SH-SY5Y (cell line): ENCODE data around the gene ZXDC.

Experiments
- GATA2 ChIP-seq: IDR thresholded peaks from 2 replicates; pipeline ENCODE4 v1.6.1; 2011; ENCODE audit warnings: mild to moderate bottlenecking, low read depth, low read length
- GATA3 ChIP-seq: IDR thresholded peaks from 2 replicates; pipeline ENCODE4 v1.6.1; 2011; ENCODE audit warnings: low read depth, mild to moderate bottlenecking, low read length, moderate library complexity

Gene ZXDC

DNA sequence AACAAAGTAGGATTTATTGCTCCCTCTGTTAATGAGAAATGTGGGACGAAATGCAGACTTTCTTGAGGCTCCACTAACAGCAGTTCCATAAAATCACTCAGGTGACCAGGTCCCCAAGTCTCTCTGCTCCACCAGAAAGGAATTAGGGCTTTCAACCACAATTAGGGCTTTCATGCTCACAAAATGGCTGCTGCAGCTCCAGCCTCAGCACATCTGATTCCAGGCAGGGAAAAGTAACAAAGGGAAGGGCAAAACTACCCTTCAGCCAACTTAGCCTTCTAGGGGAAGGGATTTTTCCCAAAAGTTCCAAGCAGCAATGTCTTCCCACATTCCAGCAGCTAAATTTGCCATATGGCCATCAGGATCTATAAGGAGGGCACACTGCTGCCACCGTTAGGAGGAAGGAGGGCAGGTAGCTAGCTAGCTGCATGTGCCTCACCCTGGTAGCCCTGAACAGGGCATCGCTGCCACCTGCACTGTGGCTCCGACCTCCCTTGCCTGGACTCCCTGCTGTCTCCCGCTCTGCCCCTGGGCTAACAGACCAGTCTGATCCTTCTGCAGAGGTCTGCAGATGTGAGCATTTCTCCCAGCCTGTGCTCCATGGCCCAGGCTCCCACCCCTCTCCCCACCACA lies 68.2 kb downstream of the ZXDC start:
- no peak for TF ChIP-seq GATA2
- TF ChIP-seq GATA3: no peak

GRCh38 chr3:126406389-126407296 lies 69.0 kb downstream of the ZXDC start:
- TF ChIP-seq GATA3 (no peak), GATA2 (no peak)

DNA sequence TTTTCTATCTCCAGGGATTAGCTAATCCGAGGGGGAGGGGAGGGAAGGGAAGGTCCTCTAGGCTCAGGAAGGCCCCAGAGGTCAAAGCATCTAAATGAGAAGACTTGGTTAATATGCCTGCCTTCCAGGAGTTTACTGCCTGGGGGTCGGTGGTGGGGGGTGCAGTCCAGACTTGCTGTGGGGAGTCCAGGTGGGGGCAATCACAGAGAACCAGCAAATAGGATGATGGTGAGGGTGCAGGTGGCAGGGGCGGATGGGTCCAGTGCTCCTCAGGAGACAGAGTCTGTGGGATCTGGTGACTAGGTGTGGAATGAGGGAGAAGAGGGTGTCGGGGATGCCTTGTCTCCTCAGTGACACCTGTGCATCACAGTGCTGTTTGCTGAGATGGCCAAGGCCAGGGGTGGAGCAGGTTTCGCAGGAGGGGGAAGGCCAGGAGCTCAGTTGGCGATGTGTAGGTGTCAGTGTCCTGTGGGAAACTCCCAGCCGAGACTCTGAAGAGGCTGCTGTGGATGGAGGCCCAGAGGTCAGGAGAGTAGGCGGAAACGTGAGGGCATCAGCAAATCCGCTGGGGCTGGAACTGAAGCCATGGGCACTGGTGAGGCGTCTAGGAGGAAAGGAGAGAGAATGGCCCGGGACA lies 72.9 kb downstream of the ZXDC start:
- TF ChIP-seq GATA3: no peak
- TF ChIP-seq GATA2: no peak

- TF ChIP-seq GATA2 (no peak), GATA3 (no peak)
These were observed 73.5 kb downstream of the ZXDC start for GRCh38 chr3:126402178-126402577.

- no peak for TF ChIP-seq GATA2
- TF ChIP-seq GATA3: no peak
These were observed 74.0 kb downstream of the ZXDC start for GRCh38 chr3:126401611-126402160.

DNA sequence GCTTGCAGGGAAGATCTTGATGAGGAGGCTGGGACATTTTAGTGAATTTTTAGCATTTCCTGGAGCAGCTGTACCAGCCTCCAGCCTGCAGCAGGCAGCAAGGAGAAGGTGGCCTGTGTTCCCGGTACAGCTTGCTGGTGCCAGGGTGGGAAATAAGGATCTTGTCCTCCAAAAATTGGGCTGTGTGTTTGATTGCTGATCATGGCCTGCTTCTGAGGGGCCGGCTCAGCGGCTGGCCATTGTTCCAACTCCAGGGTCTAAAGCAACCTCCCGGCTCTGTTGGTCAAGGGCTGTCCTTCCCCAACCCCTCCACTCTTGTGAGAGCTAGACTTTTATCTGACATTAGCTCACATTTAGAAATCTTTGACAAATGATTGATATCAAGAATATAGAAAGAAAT lies 75.9 kb downstream of the ZXDC start:
- no peak for TF ChIP-seq GATA2
- no peak for TF ChIP-seq GATA3

- TF ChIP-seq GATA3 (no peak), GATA2 (no peak)
These were observed 76.3 kb downstream of the ZXDC start for GRCh38 chr3:126399351-126399735.

DNA sequence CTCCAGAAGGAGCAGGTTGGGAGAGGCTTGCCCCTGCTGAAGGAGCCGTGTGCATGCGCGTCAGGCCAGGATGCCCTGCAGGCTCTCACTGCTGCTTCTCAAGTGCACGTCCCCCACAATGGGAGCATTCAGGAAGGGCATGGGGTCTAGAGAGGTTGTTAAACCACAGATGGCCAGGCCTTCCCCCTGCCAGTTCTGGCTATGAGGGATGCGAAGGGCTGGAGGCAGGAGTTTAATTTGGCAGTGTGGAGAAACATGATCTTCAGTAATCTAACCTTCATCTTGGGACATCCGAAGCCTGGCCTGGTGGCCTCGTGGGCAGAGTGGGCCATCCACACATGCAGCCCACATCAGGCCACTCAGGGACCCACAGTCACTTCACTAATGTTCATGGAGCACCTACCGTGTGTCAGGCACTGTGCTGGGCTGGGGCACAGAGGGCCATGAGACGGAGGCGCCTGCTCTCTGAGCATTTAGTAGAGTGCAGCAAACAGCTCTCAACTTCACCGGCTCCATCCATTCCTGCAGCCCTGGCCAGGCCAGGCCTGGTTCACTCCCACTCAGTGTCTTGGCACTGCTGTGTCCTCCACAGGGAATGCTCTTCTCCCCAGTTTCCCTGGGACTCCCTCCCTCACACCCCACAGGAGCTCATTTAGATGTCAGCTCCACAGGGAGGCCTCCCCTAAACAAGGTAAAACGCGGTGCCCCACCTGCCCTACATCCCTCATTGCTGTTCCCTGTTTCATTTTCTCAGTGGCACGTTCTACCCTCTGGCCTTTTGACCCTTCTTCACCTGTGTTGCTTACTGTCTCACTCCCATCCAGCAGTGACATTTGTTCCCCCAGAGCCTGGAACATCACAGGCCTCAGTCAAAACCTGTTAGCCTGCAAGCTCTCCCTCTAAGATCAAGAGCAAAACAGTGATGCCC lies 77.0 kb downstream of the ZXDC start:
- TF ChIP-seq GATA3: no peak
- TF ChIP-seq GATA2: no peak

DNA sequence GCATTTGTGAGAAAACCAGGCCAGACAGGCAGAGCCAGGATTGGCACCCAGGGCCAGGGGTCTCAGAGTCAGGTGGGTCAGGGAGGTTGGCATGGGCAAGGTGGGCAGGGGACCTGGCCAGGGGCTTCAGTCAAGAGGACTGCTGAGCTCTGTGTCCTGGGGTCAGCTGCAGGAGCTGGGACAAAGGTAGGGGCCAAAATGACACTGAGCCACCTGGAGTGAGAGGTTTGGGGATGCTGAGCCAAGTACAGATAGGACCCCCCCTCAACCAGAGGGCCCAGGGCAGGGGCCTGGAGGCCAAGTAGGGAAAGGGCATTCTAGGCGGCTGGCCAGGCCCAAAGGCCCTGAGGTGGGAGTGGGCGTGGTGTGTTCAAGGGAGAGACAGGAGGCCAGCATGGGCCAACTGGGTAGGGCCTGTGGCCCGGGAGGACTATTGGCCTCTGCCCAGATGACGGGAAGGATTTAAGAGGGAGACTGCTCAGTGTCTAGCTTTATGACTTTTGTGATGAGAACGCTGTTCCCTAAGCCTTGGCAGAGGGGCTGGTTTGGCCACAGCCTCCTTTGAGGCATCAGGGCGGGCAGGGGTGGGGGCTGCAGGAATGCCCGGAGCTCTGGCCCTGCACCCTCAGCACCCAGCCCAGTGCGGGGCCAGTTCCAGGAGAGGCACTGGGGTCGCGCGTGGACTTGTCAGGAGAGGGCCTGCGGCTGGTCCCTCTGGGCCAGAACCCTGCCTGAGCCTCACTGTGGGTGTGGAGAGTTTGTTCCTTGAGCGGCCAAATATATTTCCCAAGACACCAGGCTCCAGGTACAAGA lies 77.9 kb downstream of the ZXDC start:
- no peak for TF ChIP-seq GATA3
- no peak for TF ChIP-seq GATA2

DNA sequence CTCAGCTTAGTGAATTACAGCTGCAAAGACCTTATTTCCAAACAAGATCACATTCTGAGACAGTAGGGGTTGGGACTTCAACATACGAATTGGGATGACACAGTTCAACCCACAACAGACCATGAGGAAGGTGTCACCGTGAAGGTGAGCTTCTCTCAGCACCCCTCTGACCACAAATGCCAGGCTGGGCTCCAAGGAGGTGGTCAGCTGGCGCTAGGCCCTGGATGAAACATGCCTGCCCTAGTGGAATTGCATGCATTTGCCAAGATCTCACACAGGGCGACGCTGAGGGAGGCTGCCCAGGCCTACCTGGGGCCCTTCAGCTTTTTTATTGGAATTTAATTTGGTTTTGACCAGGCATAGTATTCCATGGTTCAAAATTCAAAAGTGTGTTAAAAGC lies 79.2 kb downstream of the ZXDC start:
- no peak for TF ChIP-seq GATA3
- TF ChIP-seq GATA2: no peak

DNA sequence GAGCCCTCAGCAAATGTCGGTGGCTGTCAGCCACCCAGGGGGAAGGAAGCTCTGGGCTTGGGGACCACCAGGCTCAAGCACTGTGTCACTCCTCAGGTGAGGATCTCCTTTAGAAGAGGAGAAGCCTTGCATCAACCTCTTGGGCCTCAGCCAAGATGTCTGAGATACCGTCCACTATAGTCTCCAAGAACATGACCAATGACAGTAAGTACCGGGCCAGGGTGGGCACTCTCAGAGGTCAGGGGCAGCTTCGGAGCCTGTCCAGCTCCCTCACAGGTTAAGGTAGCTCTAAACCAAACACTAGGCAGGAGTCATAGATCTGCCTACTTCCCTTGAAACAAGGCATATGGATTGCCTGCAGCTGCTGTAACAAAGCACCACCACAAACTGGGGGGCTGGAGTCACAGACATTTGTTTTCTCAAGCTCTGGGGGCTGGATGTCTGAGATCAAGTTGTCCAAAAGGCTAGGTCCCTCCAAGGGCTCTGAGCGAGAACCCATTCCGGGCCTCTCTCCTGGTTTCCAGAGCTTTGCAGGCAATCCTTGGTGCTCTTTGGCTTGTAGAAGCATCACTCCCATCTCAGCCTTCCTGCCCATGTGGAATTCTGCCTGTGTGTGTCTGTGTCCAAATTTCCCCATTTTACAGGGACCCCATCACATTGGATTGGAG lies 79.7 kb downstream of the ZXDC start:
- no peak for TF ChIP-seq GATA3

DNA sequence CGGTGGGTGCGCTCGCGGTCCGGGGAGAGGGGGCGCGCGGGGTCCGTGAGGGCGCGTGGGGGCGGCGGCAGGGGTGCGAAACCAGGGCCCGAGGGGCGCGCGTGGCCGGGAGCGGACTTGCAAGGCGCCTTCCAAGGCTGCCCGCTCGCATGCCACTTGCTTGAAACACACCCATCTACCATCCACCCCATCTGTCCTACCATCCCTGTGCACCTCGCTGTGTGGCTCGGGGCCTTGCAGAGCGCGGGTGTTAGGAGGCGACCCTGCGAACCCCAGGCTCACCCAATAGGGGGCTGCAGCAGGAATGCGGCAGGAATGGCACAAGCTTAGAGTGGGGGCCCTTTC lies 80.7 kb downstream of the ZXDC start:
- no peak for TF ChIP-seq GATA2
- no peak for TF ChIP-seq GATA3
